Measurements from ENCODE around the gene MEI1.

The MEI1 gene

DNA sequence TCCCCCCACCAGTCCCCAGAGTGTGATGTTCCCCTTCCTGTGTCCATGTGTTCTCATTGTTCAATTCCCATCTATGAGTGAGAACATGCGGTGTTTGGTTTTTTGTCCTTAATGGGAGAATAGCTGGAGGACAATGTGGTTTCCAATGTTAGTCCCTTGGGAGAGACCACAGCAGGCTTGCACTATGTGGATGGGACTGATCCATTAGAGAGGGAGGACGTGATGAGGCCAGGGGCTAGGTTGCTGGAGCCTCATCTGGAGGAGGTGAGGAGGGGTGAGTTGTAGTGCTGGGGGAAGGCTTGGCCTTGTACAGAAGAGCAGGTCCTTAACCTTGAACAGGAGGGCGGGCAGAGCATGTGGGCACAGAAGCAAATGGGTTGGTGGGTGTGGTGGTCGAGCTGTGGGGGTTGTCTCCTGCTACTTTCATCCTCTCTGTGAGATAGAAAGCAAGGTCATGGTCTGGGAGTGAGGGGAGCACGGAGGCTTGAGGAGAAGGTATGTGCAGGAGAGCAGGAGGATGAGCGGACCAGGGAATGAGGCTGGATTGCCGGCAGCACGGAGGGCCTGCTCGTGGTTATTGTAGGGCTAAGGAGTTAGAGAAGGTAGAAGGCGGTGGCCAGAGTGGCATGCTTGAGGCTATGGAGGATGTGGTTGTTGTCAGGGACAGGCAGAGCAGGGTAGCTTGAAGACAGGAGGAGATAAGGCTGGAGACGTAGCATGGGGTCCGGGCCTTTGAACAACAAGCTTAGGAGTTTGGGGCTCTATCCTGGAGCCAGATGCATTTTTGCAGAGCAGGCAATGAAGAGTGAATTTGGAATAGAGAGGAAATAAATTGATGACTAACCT is 122.4 kb downstream of the MEI1 start:
- no peak overlapping the region for H3K4me3 ChIP-seq (replicated peaks; ENCODE audit: low read depth, low read length)
- TF ChIP-seq, protein P1, sequence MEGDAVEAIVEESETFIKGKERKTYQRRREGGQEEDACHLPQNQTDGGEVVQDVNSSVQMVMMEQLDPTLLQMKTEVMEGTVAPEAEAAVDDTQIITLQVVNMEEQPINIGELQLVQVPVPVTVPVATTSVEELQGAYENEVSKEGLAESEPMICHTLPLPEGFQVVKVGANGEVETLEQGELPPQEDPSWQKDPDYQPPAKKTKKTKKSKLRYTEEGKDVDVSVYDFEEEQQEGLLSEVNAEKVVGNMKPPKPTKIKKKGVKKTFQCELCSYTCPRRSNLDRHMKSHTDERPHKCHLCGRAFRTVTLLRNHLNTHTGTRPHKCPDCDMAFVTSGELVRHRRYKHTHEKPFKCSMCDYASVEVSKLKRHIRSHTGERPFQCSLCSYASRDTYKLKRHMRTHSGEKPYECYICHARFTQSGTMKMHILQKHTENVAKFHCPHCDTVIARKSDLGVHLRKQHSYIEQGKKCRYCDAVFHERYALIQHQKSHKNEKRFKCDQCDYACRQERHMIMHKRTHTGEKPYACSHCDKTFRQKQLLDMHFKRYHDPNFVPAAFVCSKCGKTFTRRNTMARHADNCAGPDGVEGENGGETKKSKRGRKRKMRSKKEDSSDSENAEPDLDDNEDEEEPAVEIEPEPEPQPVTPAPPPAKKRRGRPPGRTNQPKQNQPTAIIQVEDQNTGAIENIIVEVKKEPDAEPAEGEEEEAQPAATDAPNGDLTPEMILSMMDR (IDR thresholded peaks at IDR 0.05; ENCODE audit: low read depth, low read length, missing control alignments), result no peak
- no peak for DNase-seq (ENCODE audit: extremely low read depth, low read depth)

DNA sequence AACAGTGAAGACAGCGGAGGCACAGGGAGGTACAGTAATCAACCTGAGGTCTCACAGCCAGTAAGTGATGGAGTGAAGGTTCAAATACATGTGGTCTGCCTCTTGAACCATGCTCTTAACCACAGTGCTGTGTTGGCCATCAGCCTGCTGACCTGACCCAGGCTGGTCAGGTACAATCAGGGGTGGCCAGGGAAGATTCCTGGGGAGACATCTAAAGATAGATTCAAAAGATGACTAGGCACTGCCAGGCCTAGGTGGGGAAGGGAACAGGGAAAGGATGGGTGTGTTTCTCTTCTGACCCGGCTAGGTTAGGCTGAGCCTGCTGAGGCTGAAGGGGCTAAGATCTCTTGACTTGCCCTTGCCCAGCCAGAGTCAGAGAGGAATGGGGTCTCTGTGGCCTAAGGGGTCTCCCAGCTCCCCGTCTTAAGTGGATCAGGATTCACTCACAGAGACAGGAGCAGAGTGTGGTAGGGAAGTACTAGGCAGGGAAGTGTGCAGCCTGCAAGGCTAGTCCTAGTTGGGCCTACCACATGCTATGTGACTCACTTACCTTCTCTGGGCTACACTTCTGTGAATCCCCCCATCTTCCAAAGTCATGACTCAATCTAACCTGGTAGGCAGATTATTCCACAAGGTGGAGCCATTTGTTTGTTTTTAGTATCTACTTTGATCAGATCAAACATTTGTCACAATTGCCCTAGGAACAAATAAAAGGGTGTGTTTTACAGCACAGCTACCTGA is 123.2 kb downstream of the MEI1 start:
- H3K4me3 ChIP-seq (replicated peaks; ENCODE audit: low read depth, low read length), result no peak overlapping the region
- DNase-seq (ENCODE audit: extremely low read depth, low read depth), result peak; percentile 52
- TF ChIP-seq, protein P1 (IDR thresholded peaks at IDR 0.05; ENCODE audit: low read depth, low read length, missing control alignments), result peak; percentile 45

DNA sequence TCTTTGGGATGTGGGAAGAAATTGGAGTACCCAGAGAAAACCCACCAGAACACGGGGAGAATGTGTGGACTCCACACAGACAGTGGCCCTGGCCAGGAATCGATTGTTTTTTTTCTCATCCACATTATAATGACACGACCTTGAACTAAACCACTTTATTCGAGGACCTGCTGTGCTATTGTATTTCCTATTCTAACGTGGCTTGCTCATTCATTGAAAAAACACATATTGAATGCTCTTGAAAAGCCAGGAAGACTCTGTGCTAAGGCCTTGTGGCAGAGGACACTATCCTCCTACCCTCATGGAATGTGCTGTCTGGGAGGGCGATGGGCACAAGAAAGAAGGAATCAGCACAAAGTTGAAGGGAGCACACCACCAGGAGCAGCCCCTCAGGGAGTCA is 124.5 kb downstream of the MEI1 start:
- TF ChIP-seq, protein P1 (IDR thresholded peaks at IDR 0.05; ENCODE audit: low read depth, low read length, missing control alignments), result no peak
- no peak for DNase-seq (ENCODE audit: extremely low read depth, low read depth)
- H3K4me3 ChIP-seq (replicated peaks; ENCODE audit: low read depth, low read length), result no peak overlapping the region

DNA sequence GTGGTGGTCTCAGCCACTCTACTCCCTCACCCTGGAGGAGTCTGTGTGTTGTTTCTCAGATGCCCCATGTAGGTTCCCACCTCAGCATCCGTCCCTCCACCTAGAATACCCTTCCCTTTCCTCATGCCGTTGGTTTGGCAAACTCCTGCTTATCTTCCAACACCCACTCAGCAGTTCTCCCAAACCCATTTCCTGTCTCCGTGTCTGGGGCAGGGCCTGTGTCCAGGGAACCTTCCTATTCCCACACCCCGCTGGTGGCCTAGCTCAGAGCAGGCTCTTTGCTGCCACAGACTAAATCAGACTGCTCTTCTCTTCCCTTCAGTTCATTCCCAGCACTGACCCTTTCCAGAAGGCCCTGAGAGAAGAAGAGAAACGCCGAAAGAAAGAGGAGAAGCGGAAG is 126.1 kb downstream of the MEI1 start:
- TF ChIP-seq, protein P1 (IDR thresholded peaks at IDR 0.05; ENCODE audit: low read depth, low read length, missing control alignments), result no peak
- H3K4me3 ChIP-seq (replicated peaks; ENCODE audit: low read depth, low read length), result no peak overlapping the region

DNA sequence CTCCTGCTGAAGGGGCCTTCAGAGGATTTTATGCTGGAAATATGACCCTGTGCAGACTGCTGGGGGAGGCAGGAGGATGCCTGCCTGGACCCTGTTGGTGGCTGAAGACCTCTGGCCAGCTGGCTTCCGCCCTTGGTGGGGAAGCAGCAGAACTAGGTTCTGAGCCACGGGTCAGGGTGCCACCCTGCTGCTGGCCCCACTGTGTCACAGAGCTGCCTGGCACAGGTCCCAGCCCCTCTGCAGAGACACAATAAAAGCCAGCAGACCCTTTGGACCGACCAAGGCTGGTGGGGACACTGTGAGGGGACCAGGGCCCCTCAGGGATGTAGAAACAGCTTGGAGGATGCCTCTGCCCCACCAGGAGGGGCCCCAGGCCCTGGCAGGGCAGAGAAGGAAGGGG is 126.7 kb downstream of the MEI1 start:
- no peak for DNase-seq (ENCODE audit: extremely low read depth, low read depth)
- TF ChIP-seq, protein P1 (IDR thresholded peaks at IDR 0.05; ENCODE audit: low read depth, low read length, missing control alignments), result no peak

More for the DNA sequence above, 126.1 kb downstream of the MEI1 start:
- no peak for DNase-seq (ENCODE audit: extremely low read depth, low read depth)

DNA sequence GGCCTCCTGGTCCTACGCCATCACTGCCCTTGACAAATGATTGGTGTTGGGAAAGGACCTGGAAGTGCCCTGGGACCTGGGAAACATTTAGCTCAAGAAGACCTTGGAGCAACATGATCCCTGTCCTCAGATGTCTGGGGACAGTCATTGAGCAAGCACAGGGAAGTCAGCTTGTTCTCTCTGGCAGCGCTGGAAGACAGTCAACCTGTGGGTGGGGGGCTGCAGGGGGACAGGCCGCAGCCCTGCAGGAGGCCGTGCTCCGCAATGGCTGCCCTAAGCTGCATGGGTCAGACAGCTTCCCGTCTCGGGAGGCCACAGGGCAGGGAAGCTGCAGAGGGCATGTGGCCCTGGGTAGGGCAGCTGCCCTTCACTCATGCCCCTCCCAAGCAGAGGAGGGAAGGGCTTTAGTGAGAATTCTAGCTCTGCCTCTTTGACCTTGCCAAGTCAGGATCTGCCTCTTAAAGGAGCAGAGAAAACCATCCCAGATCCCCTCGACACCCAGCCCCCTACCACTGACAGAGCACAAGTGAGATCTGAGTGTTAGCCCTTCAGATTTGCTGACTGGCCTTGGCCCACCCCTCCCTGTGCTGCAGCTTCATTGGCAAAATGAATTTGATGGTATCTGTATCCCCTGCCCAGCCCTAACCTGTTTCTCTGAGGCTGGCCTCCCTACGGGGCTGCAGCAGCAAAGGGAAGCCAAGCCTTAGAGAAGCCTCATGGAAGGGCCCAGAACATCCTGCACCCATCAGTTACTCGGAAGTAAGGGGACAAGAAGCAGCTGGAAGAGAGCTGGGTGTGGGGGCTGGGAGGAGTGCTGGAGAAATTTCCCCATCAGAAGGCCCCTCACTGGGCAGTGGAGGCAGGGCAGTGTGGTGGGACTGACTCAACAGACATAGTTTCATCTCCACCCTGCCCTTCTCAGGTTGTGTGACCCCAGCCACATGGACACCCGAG is 127.4 kb downstream of the MEI1 start:
- DNase-seq (ENCODE audit: extremely low read depth, low read depth), result no peak
- TF ChIP-seq, protein P1 (IDR thresholded peaks at IDR 0.05; ENCODE audit: low read depth, low read length, missing control alignments), result no peak
- H3K4me3 ChIP-seq (replicated peaks; ENCODE audit: low read depth, low read length), result no peak overlapping the region

More for the DNA sequence above, 126.7 kb downstream of the MEI1 start:
- H3K4me3 ChIP-seq (replicated peaks; ENCODE audit: low read depth, low read length), result no peak overlapping the region

All from HFF-Myc (cell line).